Upper lobe of right lung (tissue), 1 donor: ENCODE measurements around the gene PLCH1. TPM values are rescaled to one million over a fixed set of nuclear protein-coding genes. Genes with fewer than 3 reads are reported as not detected.

ENCODE experiments used
- ATAC-seq: fragments of 200-7000 bp; cut with Tn5 transposase; one replicate; pipeline ENCODE4 v1.9.1; 2020; ENCODE audit warnings: mild to moderate bottlenecking, moderate library complexity
- DNase-seq: peaks from one replicate; pipeline ENCODE4 v3.0.0-alpha.2; 2020
- H3K27ac ChIP-seq: fragments of 200-600 bp; one replicate; pipeline ENCODE4 v1.8.0; 2022
- H3K27me3 ChIP-seq: fragments of 200-600 bp; one replicate; pipeline ENCODE4 v1.8.0; 2022; ENCODE audit warnings: mild to moderate bottlenecking
- H3K36me3 ChIP-seq: fragments of 200-600 bp; one replicate; pipeline ENCODE4 v1.8.0; 2022
- H3K4me1 ChIP-seq: fragments of 200-600 bp; one replicate; pipeline ENCODE4 v1.8.0; 2022
- H3K4me3 ChIP-seq: fragments of 200-600 bp; one replicate; pipeline ENCODE4 v1.8.0; 2022; ENCODE audit warnings: mild to moderate bottlenecking
- H3K9me3 ChIP-seq: fragments of 200-600 bp; one replicate; pipeline ENCODE4 v1.8.0; 2022
- intact Hi-C: fragments of 100-400 bp; cut with DNase I; formaldehyde crosslinking; loops from one replicate; pipeline ENCODE4 v1.11.0; 2022
- total RNA-seq: library from RNA; stranded (reverse); fragmentation: NEBNext Ultra II Directional; extraction: Animal tissue kit (Norgen Biotek cat#: 25700); gene quantifications from one replicate; pipeline ENCODE4 v1.2.1, GENCODE V29; 2021
- TF ChIP-seq, protein P1 (sequence below): fragments of 200-600 bp; IDR thresholded peaks from one replicate; pipeline ENCODE4 v1.8.0; 2022; ENCODE audit warnings: antibody characterized with exemption
- donor health status: DM: no; HTN: yes; CAD: no; lungs with severe emphysema.

PLCH1 gene
- total RNA-seq, 1 donor from 2014 or later: 12.1 TPM

- H3K27ac ChIP-seq: no peak overlapping the region
- H3K27me3 ChIP-seq: no peaks in the 10 kb centered on the region
- no peaks in the 10 kb centered on the region for H3K36me3 ChIP-seq
- ATAC-seq: no peak
- no peak for DNase-seq
- intact Hi-C loops: no loop called here
- H3K4me3 ChIP-seq: no peak overlapping the region
- H3K4me1 ChIP-seq: peaks cover 23% of the 10 kb centered on the region
- TF ChIP-seq, protein P1, sequence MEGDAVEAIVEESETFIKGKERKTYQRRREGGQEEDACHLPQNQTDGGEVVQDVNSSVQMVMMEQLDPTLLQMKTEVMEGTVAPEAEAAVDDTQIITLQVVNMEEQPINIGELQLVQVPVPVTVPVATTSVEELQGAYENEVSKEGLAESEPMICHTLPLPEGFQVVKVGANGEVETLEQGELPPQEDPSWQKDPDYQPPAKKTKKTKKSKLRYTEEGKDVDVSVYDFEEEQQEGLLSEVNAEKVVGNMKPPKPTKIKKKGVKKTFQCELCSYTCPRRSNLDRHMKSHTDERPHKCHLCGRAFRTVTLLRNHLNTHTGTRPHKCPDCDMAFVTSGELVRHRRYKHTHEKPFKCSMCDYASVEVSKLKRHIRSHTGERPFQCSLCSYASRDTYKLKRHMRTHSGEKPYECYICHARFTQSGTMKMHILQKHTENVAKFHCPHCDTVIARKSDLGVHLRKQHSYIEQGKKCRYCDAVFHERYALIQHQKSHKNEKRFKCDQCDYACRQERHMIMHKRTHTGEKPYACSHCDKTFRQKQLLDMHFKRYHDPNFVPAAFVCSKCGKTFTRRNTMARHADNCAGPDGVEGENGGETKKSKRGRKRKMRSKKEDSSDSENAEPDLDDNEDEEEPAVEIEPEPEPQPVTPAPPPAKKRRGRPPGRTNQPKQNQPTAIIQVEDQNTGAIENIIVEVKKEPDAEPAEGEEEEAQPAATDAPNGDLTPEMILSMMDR: no peak
- H3K9me3 ChIP-seq: no peaks in the 10 kb centered on the region
Measured at GRCh38 chr3:155667988-155668387, 76.9 kb downstream of the PLCH1 start.

- ATAC-seq: peak; percentile 82
- no peak for DNase-seq
Measured at GRCh38 chr3:155664925-155665695, 79.8 kb downstream of the PLCH1 start.

GRCh38 chr3:155663467-155664212 is 81.2 kb downstream of the PLCH1 start:
- H3K9me3 ChIP-seq: no peaks in the 10 kb centered on the region
- no peaks in the 10 kb centered on the region for H3K36me3 ChIP-seq
- H3K27ac ChIP-seq: no peak overlapping the region
- TF ChIP-seq, protein P1: no peak
- no peak for DNase-seq
- no peak overlapping the region for H3K4me3 ChIP-seq
- peaks cover 23% of the 10 kb centered on the region for H3K4me1 ChIP-seq
- intact Hi-C loops: no loop called here
- no peaks in the 10 kb centered on the region for H3K27me3 ChIP-seq
- no peak for ATAC-seq

More at GRCh38 chr3:155664925-155665695, 79.8 kb downstream of the PLCH1 start:
- Histone ChIP-seq H3K36me3 (no peaks in the 10 kb centered on the region), H3K27me3 (no peaks in the 10 kb centered on the region), H3K27ac (peak overlapping the region; percentile 49), H3K4me1 (peaks cover 23% of the 10 kb centered on the region), H3K4me3 (no peak overlapping the region), H3K9me3 (no peaks in the 10 kb centered on the region)
- TF ChIP-seq, protein P1: no peak
- intact Hi-C loops: no loop called here

DNA sequence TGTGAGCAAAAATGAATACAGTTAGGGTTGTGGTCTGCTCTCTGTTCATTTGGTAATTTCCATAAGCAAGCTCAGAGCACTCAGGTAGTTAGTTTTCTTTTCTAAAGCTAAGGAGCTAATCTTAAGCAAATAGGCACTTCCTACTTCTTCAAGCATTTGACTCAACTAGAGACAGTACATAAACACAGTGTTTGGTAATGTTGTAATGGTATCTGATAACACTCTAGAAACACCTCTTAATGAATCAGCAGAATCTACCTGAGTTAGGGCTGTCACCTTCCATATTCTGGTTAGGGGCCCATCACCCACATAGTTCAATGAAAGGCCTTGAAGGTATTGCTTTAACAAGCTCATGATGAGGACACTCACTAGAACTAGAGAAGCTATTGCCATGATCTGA is 83.1 kb downstream of the PLCH1 start:
- peak; percentile 87 for ATAC-seq
- Histone ChIP-seq H3K4me1 (peaks cover 23% of the 10 kb centered on the region), H3K36me3 (no peaks in the 10 kb centered on the region), H3K27me3 (no peaks in the 10 kb centered on the region), H3K4me3 (no peak overlapping the region), H3K9me3 (no peaks in the 10 kb centered on the region), H3K27ac (peak overlapping the region; percentile 69)
- TF ChIP-seq, protein P1: no peak
- intact Hi-C loops: no loop called here
- no peak for DNase-seq

DNA sequence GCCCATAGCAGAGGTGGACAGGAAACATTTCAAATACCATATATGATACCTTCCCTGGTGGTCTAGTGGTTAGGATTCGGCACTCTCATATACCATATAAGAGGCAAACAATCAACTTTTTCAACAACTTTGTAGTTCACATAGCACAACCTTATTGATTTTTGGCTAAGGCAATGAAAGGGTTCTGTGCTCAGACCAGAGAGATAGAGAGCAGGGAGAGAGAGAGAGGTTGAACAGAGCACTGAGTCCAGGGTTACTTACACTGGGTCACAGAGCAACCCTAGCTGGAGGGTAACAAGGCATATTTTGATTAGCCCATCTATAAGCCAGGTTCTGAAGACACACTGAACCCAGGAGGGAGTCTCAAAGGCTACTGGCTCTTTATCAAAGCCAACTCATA is 83.8 kb downstream of the PLCH1 start:
- TF ChIP-seq, protein P1: no peak
- Histone ChIP-seq H3K27ac (peak overlapping the region; percentile 34), H3K27me3 (no peaks in the 10 kb centered on the region), H3K9me3 (no peaks in the 10 kb centered on the region), H3K36me3 (no peaks in the 10 kb centered on the region), H3K4me1 (peaks cover 23% of the 10 kb centered on the region), H3K4me3 (no peak overlapping the region)
- no peak for DNase-seq
- ATAC-seq: no peak
- intact Hi-C loops: no loop called here
